NCI-H1436 (cell line): Measurements from ENCODE around the gene PSMB2.

Experiments
- DNase-seq: peaks from one replicate; lab custom pipeline; 2025; lab: John Stamatoyannopoulos, UW

Gene PSMB2

GRCh38 chr1:35642471-35642955 is 1.2 kb upstream of the PSMB2 start:
- no peak for DNase-seq

- DNase-seq: no peak
Observed at GRCh38 chr1:35640380-35641232, 720 bp downstream of the PSMB2 start.

GRCh38 chr1:35637401-35637809 is 3.9 kb downstream of the PSMB2 start:
- no peak for DNase-seq

- DNase-seq: no peak
Observed at GRCh38 chr1:35633547-35633946, 7.8 kb downstream of the PSMB2 start.

- DNase-seq: no peak
Observed at GRCh38 chr1:35631396-35631795, 9.9 kb downstream of the PSMB2 start.

- no peak for DNase-seq
Observed at GRCh38 chr1:35629051-35629450, 12.3 kb downstream of the PSMB2 start.

- DNase-seq: no peak
Observed at GRCh38 chr1:35623832-35624231, 17.5 kb downstream of the PSMB2 start.

- DNase-seq: no peak
Observed at GRCh38 chr1:35622510-35623178, 18.7 kb downstream of the PSMB2 start.

GRCh38 chr1:35619237-35620121 is 21.8 kb downstream of the PSMB2 start:
- DNase-seq: no peak

- no peak for DNase-seq
Observed at GRCh38 chr1:35615440-35615839, 25.9 kb downstream of the PSMB2 start.

- DNase-seq: no peak
Observed at GRCh38 chr1:35611655-35612054, 29.7 kb downstream of the PSMB2 start.

GRCh38 chr1:35605867-35606182 is 35.5 kb downstream of the PSMB2 start:
- no peak for DNase-seq

- no peak for DNase-seq
Observed at GRCh38 chr1:35605071-35605866, 36.1 kb downstream of the PSMB2 start.

- no peak for DNase-seq
Observed at GRCh38 chr1:35603941-35604340, 37.4 kb downstream of the PSMB2 start.

GRCh38 chr1:35603468-35603867 is 37.9 kb downstream of the PSMB2 start:
- DNase-seq: no peak

- no peak for DNase-seq
Observed at GRCh38 chr1:35600593-35600992, 40.7 kb downstream of the PSMB2 start.

- DNase-seq: no peak
Observed at GRCh38 chr1:35599411-35599810, 41.9 kb downstream of the PSMB2 start.

GRCh38 chr1:35598895-35599294 is 42.4 kb downstream of the PSMB2 start:
- DNase-seq: no peak

- DNase-seq: no peak
Observed at GRCh38 chr1:35597870-35598269, 43.5 kb downstream of the PSMB2 start.

GRCh38 chr1:35595684-35596083 is 45.6 kb downstream of the PSMB2 start:
- no peak for DNase-seq

- no peak for DNase-seq
Observed at GRCh38 chr1:35594005-35594760, 47.1 kb downstream of the PSMB2 start.
